HL-60 (cell line): ENCODE data around the gene NAA11.

Source experiments
- POLR2AphosphoS5 ChIP-seq: IDR thresholded peaks from 2 replicates; pipeline ENCODE4 v1.6.1; 2012; ENCODE audit warnings: low read depth
- SPI1 ChIP-seq: IDR thresholded peaks from 2 replicates; pipeline ENCODE4 v1.6.1; 2012; ENCODE audit warnings: low read depth, mild to moderate bottlenecking, borderline replicate concordance
- TF ChIP-seq, protein P1 (sequence below): IDR thresholded peaks from one replicate; pipeline ENCODE4 v1.5.1; 2011; ENCODE audit warnings: low read length, control low read depth, inconsistent platforms; ENCODE audit not compliant: insufficient read depth
- TF ChIP-seq, protein P2 (sequence below): IDR thresholded peaks from 2 replicates; pipeline ENCODE4 v1.6.1; 2012; ENCODE audit warnings: low read depth; ENCODE audit not compliant: insufficient replicate concordance

DNA sequence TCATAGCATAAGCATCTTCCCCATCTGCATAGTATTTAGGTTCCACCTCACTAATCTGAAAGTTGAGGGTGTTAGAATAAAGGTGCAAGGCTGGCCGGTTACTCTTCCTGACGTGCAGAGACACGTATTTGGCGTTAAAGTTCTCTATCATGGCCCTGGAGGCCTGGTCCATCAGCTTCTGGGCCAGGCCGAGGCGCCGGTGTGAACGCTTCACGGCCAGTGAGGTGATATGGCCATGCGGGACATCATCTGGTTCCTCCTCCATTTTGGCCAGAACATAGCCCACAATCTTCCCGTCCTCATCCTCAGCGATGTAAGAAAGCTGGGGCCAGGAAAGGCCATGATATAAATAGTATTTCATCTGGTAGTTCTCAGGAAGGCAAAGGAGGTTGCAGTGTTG is 425 bp downstream of the NAA11 start:
- TF ChIP-seq, protein P1, sequence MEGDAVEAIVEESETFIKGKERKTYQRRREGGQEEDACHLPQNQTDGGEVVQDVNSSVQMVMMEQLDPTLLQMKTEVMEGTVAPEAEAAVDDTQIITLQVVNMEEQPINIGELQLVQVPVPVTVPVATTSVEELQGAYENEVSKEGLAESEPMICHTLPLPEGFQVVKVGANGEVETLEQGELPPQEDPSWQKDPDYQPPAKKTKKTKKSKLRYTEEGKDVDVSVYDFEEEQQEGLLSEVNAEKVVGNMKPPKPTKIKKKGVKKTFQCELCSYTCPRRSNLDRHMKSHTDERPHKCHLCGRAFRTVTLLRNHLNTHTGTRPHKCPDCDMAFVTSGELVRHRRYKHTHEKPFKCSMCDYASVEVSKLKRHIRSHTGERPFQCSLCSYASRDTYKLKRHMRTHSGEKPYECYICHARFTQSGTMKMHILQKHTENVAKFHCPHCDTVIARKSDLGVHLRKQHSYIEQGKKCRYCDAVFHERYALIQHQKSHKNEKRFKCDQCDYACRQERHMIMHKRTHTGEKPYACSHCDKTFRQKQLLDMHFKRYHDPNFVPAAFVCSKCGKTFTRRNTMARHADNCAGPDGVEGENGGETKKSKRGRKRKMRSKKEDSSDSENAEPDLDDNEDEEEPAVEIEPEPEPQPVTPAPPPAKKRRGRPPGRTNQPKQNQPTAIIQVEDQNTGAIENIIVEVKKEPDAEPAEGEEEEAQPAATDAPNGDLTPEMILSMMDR: no peak
- TF ChIP-seq POLR2AphosphoS5 (no peak), SPI1 (no peak)
- TF ChIP-seq, protein P2, sequence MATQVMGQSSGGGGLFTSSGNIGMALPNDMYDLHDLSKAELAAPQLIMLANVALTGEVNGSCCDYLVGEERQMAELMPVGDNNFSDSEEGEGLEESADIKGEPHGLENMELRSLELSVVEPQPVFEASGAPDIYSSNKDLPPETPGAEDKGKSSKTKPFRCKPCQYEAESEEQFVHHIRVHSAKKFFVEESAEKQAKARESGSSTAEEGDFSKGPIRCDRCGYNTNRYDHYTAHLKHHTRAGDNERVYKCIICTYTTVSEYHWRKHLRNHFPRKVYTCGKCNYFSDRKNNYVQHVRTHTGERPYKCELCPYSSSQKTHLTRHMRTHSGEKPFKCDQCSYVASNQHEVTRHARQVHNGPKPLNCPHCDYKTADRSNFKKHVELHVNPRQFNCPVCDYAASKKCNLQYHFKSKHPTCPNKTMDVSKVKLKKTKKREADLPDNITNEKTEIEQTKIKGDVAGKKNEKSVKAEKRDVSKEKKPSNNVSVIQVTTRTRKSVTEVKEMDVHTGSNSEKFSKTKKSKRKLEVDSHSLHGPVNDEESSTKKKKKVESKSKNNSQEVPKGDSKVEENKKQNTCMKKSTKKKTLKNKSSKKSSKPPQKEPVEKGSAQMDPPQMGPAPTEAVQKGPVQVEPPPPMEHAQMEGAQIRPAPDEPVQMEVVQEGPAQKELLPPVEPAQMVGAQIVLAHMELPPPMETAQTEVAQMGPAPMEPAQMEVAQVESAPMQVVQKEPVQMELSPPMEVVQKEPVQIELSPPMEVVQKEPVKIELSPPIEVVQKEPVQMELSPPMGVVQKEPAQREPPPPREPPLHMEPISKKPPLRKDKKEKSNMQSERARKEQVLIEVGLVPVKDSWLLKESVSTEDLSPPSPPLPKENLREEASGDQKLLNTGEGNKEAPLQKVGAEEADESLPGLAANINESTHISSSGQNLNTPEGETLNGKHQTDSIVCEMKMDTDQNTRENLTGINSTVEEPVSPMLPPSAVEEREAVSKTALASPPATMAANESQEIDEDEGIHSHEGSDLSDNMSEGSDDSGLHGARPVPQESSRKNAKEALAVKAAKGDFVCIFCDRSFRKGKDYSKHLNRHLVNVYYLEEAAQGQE: no peak
